ENCODE measurements around the gene MFF. TPM values are rescaled to one million over a fixed set of nuclear protein-coding genes. Genes with fewer than 3 reads are reported as not detected.

Gene MFF
- total and polyA plus RNA-seq, 2 of the 8 experiments (the other 6 are each of a cell fraction or from before 2014, with no cell fraction given): 36.2 to 86.8 TPM

GRCh38 chr2:227293531-227293930, 31.5 kb upstream of the MFF start (continued):
- TF ChIP-seq USF2 (IDR thresholded peaks at IDR 0.05; ENCODE audit: low read length) (no peak), SAP30 (IDR thresholded peaks at IDR 0.05; ENCODE audit: insufficient read depth, insufficient replicate concordance, low read length) (no peak)

Data from H1 (cell line).